HCT116 (cell line): ENCODE measurements around the gene BSG.
"Not testable (repeated sequence)": the region's sequence is repeated elsewhere in the genome, so short reads cannot be mapped to it uniquely, and the experiment has no call there.

Experiments
- EZH2 ChIP-seq: fragments of 200-600 bp; sonication (generic); IDR thresholded peaks from 2 replicates; pipeline ENCODE4 v1.6.1; 2017; ENCODE audit warnings: antibody characterized with exemption, mixed run types
- POLR2A ChIP-seq: IDR thresholded peaks from 2 replicates; pipeline ENCODE4 v1.7.0; 2011; ENCODE audit warnings: borderline replicate concordance; ENCODE audit not compliant: insufficient read depth, insufficient read length; ENCODE audit errors: extremely low read depth
- RAD21 ChIP-seq: IDR thresholded peaks from 2 replicates; pipeline ENCODE4 v1.6.1; 2012; ENCODE audit warnings: low read depth, mild to moderate bottlenecking
- TCF7L2 ChIP-seq: IDR thresholded peaks from 2 replicates; pipeline ENCODE4 v1.7.0; 2011; ENCODE audit warnings: borderline replicate concordance, inconsistent platforms; ENCODE audit not compliant: insufficient read depth, insufficient read length; ENCODE audit errors: extremely low read depth
- TF ChIP-seq, protein P1 (sequence below), 3 experiments: fragments of 200-600 bp in 1 of 3; sonication (generic) in 1 of 3; IDR thresholded peaks in 2 of 3; conservative IDR thresholded peaks in 1 of 3; 2 replicates each; pipeline ENCODE4 v1.5.1; 2012 to 2017; ENCODE audit warnings: low read depth in 2 of 3, low read length in 2 of 3, antibody characterized with exemption in 1 of 3, borderline replicate concordance in 1 of 3, control low read depth in 1 of 3, mild to moderate bottlenecking in 1 of 3, mixed read lengths in 1 of 3, mixed run types in 1 of 3, moderate library complexity in 1 of 3; ENCODE audit not compliant: insufficient read depth in 1 of 3
- TF ChIP-seq, protein P2 (sequence below): IDR thresholded peaks from 2 replicates; pipeline ENCODE4 v1.6.1; 2012

DNA sequence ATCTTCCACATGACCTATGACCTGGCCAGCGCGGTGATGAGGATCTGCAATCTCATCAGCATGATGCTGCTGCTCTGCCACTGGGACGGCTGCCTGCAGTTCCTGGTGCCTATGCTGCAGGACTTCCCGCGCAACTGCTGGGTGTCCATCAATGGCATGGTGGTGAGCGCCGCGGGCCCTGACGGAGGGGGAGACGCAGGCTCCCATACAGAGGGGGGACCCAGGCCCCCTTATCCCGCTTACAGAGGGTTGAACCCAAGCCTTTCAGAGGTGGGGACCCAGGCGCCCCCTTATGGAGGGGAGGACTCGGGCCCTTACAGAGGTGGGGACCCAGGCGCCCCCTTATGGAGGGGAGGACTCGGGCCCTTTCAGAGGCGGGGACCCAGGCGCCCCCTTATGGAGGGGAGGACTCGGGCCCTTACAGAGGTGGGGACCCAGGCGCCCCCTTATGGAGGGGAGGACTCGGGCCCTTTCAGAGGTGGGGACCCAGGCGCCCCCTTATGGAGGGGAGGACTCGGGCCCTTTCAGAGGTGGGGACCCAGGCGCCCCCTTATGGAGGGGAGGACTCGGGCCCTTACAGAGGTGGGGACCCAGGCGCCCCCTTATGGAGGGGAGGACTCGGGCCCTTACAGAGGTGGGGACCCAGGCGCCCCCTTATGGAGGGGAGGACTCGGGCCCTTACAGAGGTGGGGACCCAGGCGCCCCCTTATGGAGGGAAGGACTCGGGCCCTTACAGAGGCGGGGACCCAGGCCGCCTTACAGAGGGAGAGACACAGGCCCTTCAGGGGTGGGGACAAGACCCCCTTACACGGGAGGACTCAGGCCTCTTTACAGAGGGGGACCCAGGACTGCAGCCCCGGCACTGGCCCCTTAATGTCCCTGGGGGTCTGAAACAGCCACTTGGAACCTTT, 32.9 kb downstream of the BSG start:
- TF ChIP-seq, protein P1, sequence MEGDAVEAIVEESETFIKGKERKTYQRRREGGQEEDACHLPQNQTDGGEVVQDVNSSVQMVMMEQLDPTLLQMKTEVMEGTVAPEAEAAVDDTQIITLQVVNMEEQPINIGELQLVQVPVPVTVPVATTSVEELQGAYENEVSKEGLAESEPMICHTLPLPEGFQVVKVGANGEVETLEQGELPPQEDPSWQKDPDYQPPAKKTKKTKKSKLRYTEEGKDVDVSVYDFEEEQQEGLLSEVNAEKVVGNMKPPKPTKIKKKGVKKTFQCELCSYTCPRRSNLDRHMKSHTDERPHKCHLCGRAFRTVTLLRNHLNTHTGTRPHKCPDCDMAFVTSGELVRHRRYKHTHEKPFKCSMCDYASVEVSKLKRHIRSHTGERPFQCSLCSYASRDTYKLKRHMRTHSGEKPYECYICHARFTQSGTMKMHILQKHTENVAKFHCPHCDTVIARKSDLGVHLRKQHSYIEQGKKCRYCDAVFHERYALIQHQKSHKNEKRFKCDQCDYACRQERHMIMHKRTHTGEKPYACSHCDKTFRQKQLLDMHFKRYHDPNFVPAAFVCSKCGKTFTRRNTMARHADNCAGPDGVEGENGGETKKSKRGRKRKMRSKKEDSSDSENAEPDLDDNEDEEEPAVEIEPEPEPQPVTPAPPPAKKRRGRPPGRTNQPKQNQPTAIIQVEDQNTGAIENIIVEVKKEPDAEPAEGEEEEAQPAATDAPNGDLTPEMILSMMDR (IDR thresholded peaks at IDR 0.05 in 2 of 3, conservative IDR thresholded peaks at IDR 0.05 in 1 of 3; ENCODE audit: borderline replicate concordance in 1 of 3, insufficient read depth in 1 of 3, low read depth in 2 of 3, low read length in 2 of 3), result peak in 2 of 3 experiments; percentile 43 to 88; a peak in 5 of 6 replicates
- not testable (repeated sequence) for TF ChIP-seq RAD21, TCF7L2, POLR2A, EZH2
- TF ChIP-seq, protein P2, sequence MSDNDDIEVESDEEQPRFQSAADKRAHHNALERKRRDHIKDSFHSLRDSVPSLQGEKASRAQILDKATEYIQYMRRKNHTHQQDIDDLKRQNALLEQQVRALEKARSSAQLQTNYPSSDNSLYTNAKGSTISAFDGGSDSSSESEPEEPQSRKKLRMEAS, result not testable (repeated sequence)
